Neural crest cell (in vitro differentiated cells): ENCODE results near the gene SLC37A1. TPM values are rescaled to one million over a fixed set of nuclear protein-coding genes. Genes with fewer than 3 reads are reported as not detected.

Source experiments
- DNase-seq: peaks from one replicate; pipeline ENCODE4 v3.0.0; 2021; ENCODE audit warnings: low read depth, mixed read lengths, low spot score
- H3K27ac Mint-ChIP-seq: one replicate; pipeline ENCODE4 v1.8.0; 2021; ENCODE audit warnings: mild to moderate bottlenecking, mixed read lengths; ENCODE audit not compliant: unreplicated experiment
- H3K27me3 Mint-ChIP-seq: 2 replicates; pipeline ENCODE4 v1.8.0; 2021; ENCODE audit warnings: low read depth, mild to moderate bottlenecking, mixed read lengths
- H3K36me3 Mint-ChIP-seq: 2 replicates; pipeline ENCODE4 v1.8.0; 2021; ENCODE audit warnings: low read depth, mild to moderate bottlenecking, mixed read lengths
- H3K4me1 Mint-ChIP-seq: 2 replicates; pipeline ENCODE4 v1.8.0; 2021; ENCODE audit warnings: mixed read lengths
- H3K4me3 Mint-ChIP-seq: one replicate; pipeline ENCODE4 v1.8.0; 2021; ENCODE audit warnings: mild to moderate bottlenecking, mixed read lengths
- H3K9me3 Mint-ChIP-seq: 2 replicates; pipeline ENCODE4 v1.8.0; 2021; ENCODE audit warnings: mixed read lengths
- CTCF ChIP-seq: fragments of 200-600 bp; sonication (generic); conservative IDR thresholded peaks from 2 replicates; pipeline ENCODE4 v1.5.0; 2021; ENCODE audit warnings: antibody characterized with exemption, mild to moderate bottlenecking
- total RNA-seq: library from RNA; stranded (reverse); gene quantifications from 2 replicates; pipeline ENCODE4 v1.2.1, GENCODE V29; 2021

SLC37A1 gene
- total RNA-seq, 1 donor from 2014 or later, result 9.1 TPM

- no peak for TF ChIP-seq CTCF
- no peaks in the 10 kb centered on the region for H3K36me3 Mint-ChIP-seq
- peak overlapping the region; percentile 83 for H3K27ac Mint-ChIP-seq
- peaks cover 45% of the 10 kb centered on the region for H3K4me1 Mint-ChIP-seq
- H3K4me3 Mint-ChIP-seq, result peak overlapping the region; percentile 74
- peaks cover 5% of the 10 kb centered on the region for H3K27me3 Mint-ChIP-seq
- no peak for DNase-seq
- H3K9me3 Mint-ChIP-seq, result no peaks in the 10 kb centered on the region
Measured at GRCh38 chr21:42524341-42525028, 10.8 kb downstream of the SLC37A1 start.

DNA sequence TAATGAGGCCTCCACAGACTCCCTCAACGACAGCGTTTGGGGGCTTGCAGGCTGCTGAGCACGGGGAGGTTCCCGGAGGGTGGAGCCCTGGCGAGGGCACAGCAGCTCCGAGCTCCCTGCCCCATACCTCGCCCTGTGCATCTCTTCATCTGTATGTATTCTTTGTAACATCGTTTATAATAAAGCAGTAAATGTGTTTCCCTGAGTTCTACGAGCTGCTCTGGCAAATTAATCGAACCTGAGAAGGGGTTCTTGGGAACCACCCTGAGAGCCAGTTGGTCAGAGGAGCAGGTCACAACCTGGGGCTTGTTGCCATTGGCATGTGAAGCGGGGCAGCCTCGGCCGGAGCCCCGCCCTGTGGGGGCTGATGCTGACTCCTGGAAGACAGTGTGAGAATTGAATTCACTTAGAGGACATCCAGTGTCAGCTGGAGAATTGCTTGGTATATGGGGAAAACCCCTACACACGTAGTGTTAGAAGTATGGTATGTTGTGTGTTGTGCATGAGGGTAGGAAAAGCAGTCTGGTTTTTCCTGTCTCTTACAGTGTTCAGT, 11.5 kb downstream of the SLC37A1 start:
- DNase-seq, result peak; percentile 22
- H3K4me3 Mint-ChIP-seq, result peak overlapping the region; percentile 74
- peaks cover 5% of the 10 kb centered on the region for H3K27me3 Mint-ChIP-seq
- peaks cover 43% of the 10 kb centered on the region for H3K4me1 Mint-ChIP-seq
- no peak overlapping the region for H3K27ac Mint-ChIP-seq
- no peak for TF ChIP-seq CTCF
- no peaks in the 10 kb centered on the region for H3K9me3 Mint-ChIP-seq
- H3K36me3 Mint-ChIP-seq, result no peaks in the 10 kb centered on the region

DNA sequence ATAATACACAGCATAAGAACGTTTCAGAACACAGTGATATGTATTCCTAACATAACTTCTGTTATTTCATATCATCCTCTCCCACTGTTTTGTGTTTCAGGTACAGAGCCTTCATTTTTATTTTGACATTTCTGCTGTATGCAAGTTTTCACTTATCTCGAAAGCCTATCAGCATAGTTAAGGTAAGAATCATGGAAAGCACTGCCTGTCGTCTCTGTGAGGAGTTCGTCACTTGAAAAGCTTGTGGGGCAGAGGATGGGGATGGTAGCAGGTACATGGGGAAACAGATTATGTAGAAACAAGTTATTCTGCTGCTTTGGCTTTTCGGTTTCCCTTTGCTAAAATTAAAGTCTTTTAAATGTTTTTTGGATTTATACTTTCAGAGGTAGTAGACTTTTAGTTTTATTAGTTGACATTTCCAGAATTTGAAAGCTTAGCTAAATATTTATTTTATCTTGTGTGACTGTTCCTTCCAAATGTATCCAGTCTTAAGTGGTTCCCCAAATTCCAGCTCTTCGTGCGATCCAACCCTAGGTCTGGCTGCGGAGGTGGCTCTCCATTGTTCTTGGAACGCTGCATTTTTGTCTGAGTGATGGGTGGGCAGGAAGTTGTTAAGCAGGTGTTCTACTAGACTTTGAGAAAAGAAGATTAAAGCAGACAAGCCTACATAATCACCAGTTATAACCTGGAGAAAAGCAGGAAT, 12.2 kb downstream of the SLC37A1 start:
- peaks cover 42% of the 10 kb centered on the region for H3K4me1 Mint-ChIP-seq
- no peak for TF ChIP-seq CTCF
- no peak overlapping the region for H3K27ac Mint-ChIP-seq
- no peak for DNase-seq
- H3K27me3 Mint-ChIP-seq, result peaks cover 4% of the 10 kb centered on the region
- no peaks in the 10 kb centered on the region for H3K36me3 Mint-ChIP-seq
- H3K4me3 Mint-ChIP-seq, result peak overlapping the region; percentile 18
- H3K9me3 Mint-ChIP-seq, result no peaks in the 10 kb centered on the region

- Mint-ChIP-seq H3K27ac (no peak overlapping the region), H3K4me3 (peak overlapping the region; percentile 18), H3K4me1 (peaks cover 40% of the 10 kb centered on the region), H3K9me3 (no peaks in the 10 kb centered on the region), H3K27me3 (peaks cover 2% of the 10 kb centered on the region), H3K36me3 (no peaks in the 10 kb centered on the region)
- TF ChIP-seq CTCF, result no peak
- no peak for DNase-seq
Measured at GRCh38 chr21:42526379-42526727, 12.7 kb downstream of the SLC37A1 start.

DNA sequence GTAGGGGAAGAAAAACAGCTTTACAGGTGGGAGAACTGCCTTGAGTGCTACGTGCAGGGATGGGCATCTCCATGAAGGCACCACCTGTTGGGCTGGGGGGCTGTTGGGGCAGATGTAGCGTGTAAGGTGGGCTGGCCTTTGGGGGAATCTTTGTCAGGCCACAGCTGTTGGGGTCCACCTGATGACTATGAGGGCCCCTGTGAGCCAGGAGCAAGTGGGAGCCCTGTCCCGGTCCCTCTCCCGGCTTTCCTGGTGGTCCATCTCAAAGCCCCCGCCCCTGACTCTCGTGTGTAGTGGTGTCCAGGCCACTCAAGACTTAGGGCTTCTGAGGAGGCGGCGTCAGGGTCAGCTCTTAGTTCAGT, 13.5 kb downstream of the SLC37A1 start:
- Mint-ChIP-seq H3K4me1 (peaks cover 37% of the 10 kb centered on the region), H3K4me3 (no peak overlapping the region), H3K27me3 (peaks cover 2% of the 10 kb centered on the region), H3K9me3 (no peaks in the 10 kb centered on the region), H3K36me3 (no peaks in the 10 kb centered on the region), H3K27ac (no peak overlapping the region)
- TF ChIP-seq CTCF, result no peak
- DNase-seq, result no peak
